ENCODE data around the gene CPNE2. TPM values are rescaled to one million over a fixed set of nuclear protein-coding genes. Genes with fewer than 3 reads are reported as not detected.
"Not testable (repeated sequence)": the region's sequence is repeated elsewhere in the genome, so short reads cannot be mapped to it uniquely, and the experiment has no call there.

CPNE2 gene
- total RNA-seq, 1 experiment from 2014 or later = 51.5 TPM

GRCh38 chr16:57069635-57070370, 22.6 kb upstream of the CPNE2 start:
- no peak for DNase-seq (ENCODE audit: low read depth)

DNA sequence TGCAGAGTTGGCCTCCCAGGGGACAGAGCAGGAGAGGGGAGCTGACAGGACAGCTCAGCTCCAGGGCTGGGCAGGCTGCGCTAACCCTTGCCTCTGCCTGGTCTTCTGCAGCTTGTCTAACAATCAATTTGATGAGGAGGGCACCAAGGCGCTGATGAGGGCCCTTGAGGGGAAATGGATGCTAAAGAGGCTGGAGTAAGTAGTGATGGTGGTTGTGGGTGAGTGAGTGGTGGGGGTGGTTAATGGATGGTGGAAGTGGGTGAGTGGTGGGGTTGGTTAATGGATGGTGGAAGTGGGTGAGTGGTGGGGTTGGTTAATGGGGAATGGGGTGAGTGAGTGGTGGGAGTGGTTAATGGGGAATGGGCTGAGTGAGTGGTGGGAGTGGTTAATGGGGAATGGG, 22.0 kb upstream of the CPNE2 start:
- DNase-seq (ENCODE audit: low read depth) = no peak

DNA sequence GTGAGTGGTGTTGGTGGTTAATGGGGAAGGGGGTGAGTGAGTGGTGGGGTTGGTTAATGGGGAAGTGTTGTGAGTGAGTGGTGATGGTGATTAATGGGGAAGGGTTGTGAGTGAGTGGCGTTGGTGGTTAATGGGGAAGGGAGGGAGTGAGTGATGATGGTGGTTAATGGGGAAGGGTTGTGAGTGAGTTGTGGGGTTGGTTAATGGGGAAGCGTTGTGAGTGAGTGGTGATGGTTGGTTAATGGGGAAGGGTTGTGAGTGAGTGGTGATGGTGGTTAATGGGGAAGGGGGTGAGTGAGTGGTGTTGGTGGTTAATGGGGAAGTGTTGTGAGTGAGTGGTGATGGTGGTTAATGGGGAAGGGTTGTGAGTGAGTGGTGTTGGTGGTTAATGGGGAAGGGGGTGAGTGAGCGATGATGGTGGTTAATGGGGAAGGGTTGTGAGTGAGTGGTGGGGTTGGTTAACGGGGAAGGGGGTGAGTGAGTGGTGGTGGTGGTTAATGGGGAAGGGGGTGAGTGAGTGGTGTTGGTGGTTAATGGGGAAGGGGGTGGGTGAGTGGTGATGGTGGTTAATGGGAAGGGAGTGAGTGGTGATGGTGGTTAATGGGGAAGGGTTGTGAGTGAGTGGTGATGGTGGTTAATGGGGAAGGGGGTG, 21.2 kb upstream of the CPNE2 start:
- DNase-seq (ENCODE audit: low read depth) = not testable (repeated sequence)

DNA sequence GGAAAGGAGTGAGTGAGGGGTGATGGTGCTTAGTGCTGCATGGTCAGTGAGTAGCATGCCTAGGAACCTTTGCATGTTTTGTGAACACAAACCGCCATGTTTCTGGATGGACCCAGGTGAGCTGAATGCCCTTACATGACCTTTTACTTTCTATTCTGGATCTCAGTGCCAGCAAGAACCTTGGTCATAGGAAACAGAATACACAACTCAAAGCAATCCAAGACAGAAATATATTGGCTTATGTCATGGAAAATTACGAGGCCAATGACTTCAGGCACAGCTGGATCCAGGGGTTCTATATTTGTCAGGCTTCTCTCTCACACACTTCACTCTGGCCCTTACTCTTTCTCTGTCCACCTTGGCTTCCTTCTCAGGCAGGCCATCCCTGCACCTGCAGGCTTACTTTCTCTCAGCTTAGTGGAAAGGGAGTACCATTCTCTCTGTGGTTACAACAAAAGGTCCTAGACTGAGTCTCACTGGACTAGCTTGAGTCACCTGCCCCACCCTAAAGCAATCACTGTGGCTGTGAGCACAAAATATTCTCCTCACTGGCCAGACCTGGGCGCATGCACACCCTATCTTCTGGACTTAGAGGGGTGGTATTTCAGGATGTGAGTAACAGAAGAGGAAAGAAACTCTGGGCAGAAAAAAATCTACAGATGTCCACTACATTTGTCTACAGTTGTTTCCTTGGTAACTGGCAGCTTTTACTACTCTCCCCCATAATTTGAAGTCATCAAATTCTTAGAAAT, 20.4 kb upstream of the CPNE2 start:
- peak; percentile 97 for DNase-seq (ENCODE audit: low read depth)

GRCh38 chr16:57072616-57073275, 19.6 kb upstream of the CPNE2 start:
- DNase-seq (ENCODE audit: low read depth) = no peak

- DNase-seq (ENCODE audit: low read depth) = no peak
Observed at GRCh38 chr16:57077714-57078113, 14.7 kb upstream of the CPNE2 start.

- DNase-seq (ENCODE audit: low read depth) = no peak
Observed at GRCh38 chr16:57081744-57082143, 10.6 kb upstream of the CPNE2 start.

- no peak for DNase-seq (ENCODE audit: low read depth)
Observed at GRCh38 chr16:57082664-57083063, 9.7 kb upstream of the CPNE2 start.

DNA sequence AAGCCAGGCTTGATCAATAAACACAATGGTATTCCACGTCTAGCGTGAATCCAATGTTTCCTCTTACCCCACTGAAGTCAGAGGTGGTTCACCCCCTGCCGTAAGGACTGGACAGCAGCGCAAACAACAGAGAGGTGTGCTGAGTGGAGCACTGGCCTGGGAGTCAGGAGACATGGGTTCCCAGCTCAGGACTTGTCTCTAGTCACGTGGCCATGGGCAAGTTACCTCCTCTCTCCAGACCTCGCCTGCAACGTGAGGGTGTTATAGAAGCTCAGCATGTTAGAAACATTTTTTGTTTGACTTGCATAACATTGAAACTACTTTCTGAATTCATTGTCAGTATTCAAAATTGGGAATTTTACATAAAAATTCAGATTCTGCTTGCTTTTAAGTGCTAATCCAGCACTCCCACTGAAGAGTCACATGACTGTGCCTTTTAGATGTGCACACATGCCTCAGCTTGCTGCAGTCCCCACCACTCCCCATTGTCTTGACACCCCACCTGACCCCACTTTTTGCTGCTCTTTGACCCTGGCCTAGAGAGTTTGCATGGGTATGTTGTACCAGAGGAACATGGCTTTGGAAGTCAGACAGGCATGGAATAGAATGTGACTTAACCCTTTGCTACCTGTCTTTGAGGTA, 8.8 kb upstream of the CPNE2 start:
- no peak for DNase-seq (ENCODE audit: low read depth)

- DNase-seq (ENCODE audit: low read depth) = peak; percentile 71
Observed at GRCh38 chr16:57084257-57084770, 8.1 kb upstream of the CPNE2 start.

GRCh38 chr16:57084996-57085395, 7.4 kb upstream of the CPNE2 start:
- no peak for DNase-seq (ENCODE audit: low read depth)

GRCh38 chr16:57087003-57087402, 5.4 kb upstream of the CPNE2 start:
- no peak for DNase-seq (ENCODE audit: low read depth)

GRCh38 chr16:57089406-57089805, 3.0 kb upstream of the CPNE2 start:
- DNase-seq (ENCODE audit: low read depth) = no peak

GRCh38 chr16:57091200-57091974, 996 bp upstream of the CPNE2 start:
- peak; percentile 69 for DNase-seq (ENCODE audit: low read depth)

- DNase-seq (ENCODE audit: low read depth) = no peak
Observed at GRCh38 chr16:57092786-57093411, 516 bp downstream of the CPNE2 start.

- DNase-seq (ENCODE audit: low read depth) = no peak
Observed at GRCh38 chr16:57093666-57094564, 1.5 kb downstream of the CPNE2 start.

- no peak for DNase-seq (ENCODE audit: low read depth)
Observed at GRCh38 chr16:57094911-57095310, 2.5 kb downstream of the CPNE2 start.

GRCh38 chr16:57096192-57096591, 3.8 kb downstream of the CPNE2 start:
- DNase-seq (ENCODE audit: low read depth) = no peak

DNA sequence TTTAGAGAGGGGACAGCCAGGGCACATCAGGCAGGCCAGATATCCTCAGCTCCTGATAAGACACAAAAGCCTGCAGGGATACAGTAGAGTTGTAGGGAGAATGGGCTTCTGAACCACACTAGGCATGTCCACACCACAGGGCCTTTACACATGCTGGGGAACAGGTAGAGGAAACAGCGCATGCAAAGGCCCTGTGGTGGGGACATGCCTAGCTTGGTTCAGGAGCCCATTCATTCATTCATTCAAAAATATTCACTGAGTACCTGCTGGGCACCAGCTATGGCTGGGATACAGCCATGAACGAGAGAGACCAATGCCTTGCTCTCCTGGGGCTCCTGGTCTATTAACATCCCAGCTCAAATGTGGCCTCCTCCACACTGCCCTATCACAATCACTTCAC, 4.4 kb downstream of the CPNE2 start:
- DNase-seq (ENCODE audit: low read depth) = no peak

All from HT1080 (cell line).